ENCODE data around the gene ZNF622.

- TF ChIP-seq CTCF (conservative IDR thresholded peaks at IDR 0.05; ENCODE audit: low read length) (no peak), EZH2phosphoT487 (IDR thresholded peaks at IDR 0.05; ENCODE audit: borderline replicate concordance) (no peak)
These were observed 42.1 kb upstream of the ZNF622 start for GRCh38 chr5:16507716-16508115.
